Psoas muscle (tissue), 8 donors: ENCODE data around the gene GPALPP1. TPM values are rescaled to one million over a fixed set of nuclear protein-coding genes. Genes with fewer than 3 reads are reported as not detected.

ENCODE experiments used
- ATAC-seq, 4 donors: fragments of 200-7000 bp; cut with Tn5 transposase; one replicate each; pipeline ENCODE4 v1.9.1; 2020; ENCODE audit warnings: moderate library complexity in 3 of 4, mild to moderate bottlenecking in 2 of 4
- DNase-seq, 2 donors: peaks; one replicate each; pipeline ENCODE4 v3.0.0-alpha.2; 2020
- H3K27ac ChIP-seq: fragments of 200-600 bp; one replicate; pipeline ENCODE4 v1.8.0; 2022
- H3K27me3 ChIP-seq, 3 donors: fragments of 200-600 bp in 1 of 3; one replicate each; pipeline versions ENCODE4 v1.6.1 to v1.8.0; 2013 to 2022; ENCODE audit warnings: low read length in 2 of 3, mild to moderate bottlenecking in 2 of 3, moderate library complexity in 1 of 3; ENCODE audit not compliant: insufficient read depth in 3 of 3
- H3K36me3 ChIP-seq, 2 donors: fragments of 200-600 bp in 1 of 2; one replicate each; pipeline versions ENCODE4 v1.6.1 to v1.8.0; 2013 to 2022; ENCODE audit warnings: low read depth in 1 of 2, mild to moderate bottlenecking in 1 of 2, moderate library complexity in 1 of 2; ENCODE audit not compliant: insufficient read depth in 1 of 2
- H3K4me1 ChIP-seq: fragments of 200-600 bp; one replicate; pipeline ENCODE4 v1.8.0; 2022
- H3K4me3 ChIP-seq: fragments of 200-600 bp; one replicate; pipeline ENCODE4 v1.8.0; 2022; ENCODE audit warnings: mild to moderate bottlenecking
- H3K9me3 ChIP-seq: fragments of 200-600 bp; one replicate; pipeline ENCODE4 v1.8.0; 2022
- CTCF ChIP-seq: fragments of 200-600 bp; IDR thresholded peaks from one replicate; pipeline ENCODE4 v1.8.0; 2022; ENCODE audit warnings: antibody characterized with exemption
- WGBS, 3 donors: extraction: QIAGEN DNeasy Blood & Tissue Kit; methylation state at CpG; one replicate each; pipeline versions ENCODE4 v1.1.6 to v1.1.7; 2013; 5-methylcytosine and 5-hydroxymethylcytosine counted together
- intact Hi-C, 2 donors: fragments of 100-400 bp; cut with DNase I; formaldehyde crosslinking; loops; one replicate each; pipeline versions ENCODE4 v1.11.0 to v1.14.2; 2022
- polyA plus RNA-seq, 3 donors: library from polyadenylated mRNA; stranded (reverse); fragments of 200-250 nt; gene quantifications; one replicate each; pipeline ENCODE4 v1.2.3, GENCODE V29; 2013
- total RNA-seq, 4 donors: library from RNA; stranded (reverse); fragmentation: NEBNext Ultra II Directional in 2 of 4; extraction: Animal tissue kit (Norgen Biotek cat#: 25700) in 2 of 4; gene quantifications; one replicate each; pipeline versions ENCODE4 v1.2.1 to v1.2.4, GENCODE V29; 2021 to 2023
- donor health status: healthy with polysubstance abuse.
- donor health status: DM: no; HTN: no; CAD: no; lungs with moderate emphysema.
- donor health status: Bipolar disorder and iron deficiency.
- donor health status: healthy.
- donor health status: DM: yes; HTN: yes; CAD: no.
- donor health status: DM: no; HTN: no; CAD: no.
- donor health status: DM: no; HTN: no; CAD: no.
- donor health status: DM: yes; HTN: yes; CAD: no.

Gene GPALPP1
- total and polyA plus RNA-seq, 7 donors = 5.4 to 16.2 (median 12.0) TPM

- ATAC-seq (peak in 2 of 4 donors; percentile 48 to 66), DNase-seq (no peak)
- Histone ChIP-seq H3K36me3 (no peaks in the 10 kb centered on the region), H3K4me3 (no peak overlapping the region), H3K27ac (no peak overlapping the region), H3K4me1 (peaks cover 4% of the 10 kb centered on the region), H3K9me3 (no peaks in the 10 kb centered on the region), H3K27me3 (no peaks in the 10 kb centered on the region)
- intact Hi-C loops = no loop called here
- WGBS, 3 donors = 34 to 48% (median 43%) methylated on average over 5 of the region's 5 CpGs
- no peak for TF ChIP-seq CTCF
These were observed 62.0 kb downstream of the GPALPP1 start for GRCh38 chr13:45051315-45051714.

- intact Hi-C loops = no loop called here
- H3K4me1 ChIP-seq = no peaks in the 10 kb centered on the region
- no peaks in the 10 kb centered on the region for H3K9me3 ChIP-seq
- DNase-seq (no peak), ATAC-seq (peak; percentile 60 to 81 (median 76))
- H3K27me3 ChIP-seq = no peaks in the 10 kb centered on the region
- no peaks in the 10 kb centered on the region for H3K36me3 ChIP-seq
- WGBS, 3 donors = 42 to 61% (median 48%) methylated on average over 8 of the region's 8 CpGs
- H3K4me3 ChIP-seq = no peak overlapping the region
- no peak for TF ChIP-seq CTCF
- no peak overlapping the region for H3K27ac ChIP-seq
These were observed 66.0 kb downstream of the GPALPP1 start for GRCh38 chr13:45055198-45055901.

GRCh38 chr13:45055902-45056648, 66.7 kb downstream of the GPALPP1 start:
- no peak overlapping the region for H3K27ac ChIP-seq
- TF ChIP-seq CTCF = no peak
- ATAC-seq (peak in 1 of 4 donors; percentile 26), DNase-seq (no peak)
- no peaks in the 10 kb centered on the region for H3K27me3 ChIP-seq
- no peaks in the 10 kb centered on the region for H3K9me3 ChIP-seq
- H3K4me1 ChIP-seq = no peaks in the 10 kb centered on the region
- 42 to 65% (median 47%) methylated on average over 7 of the region's 7 CpGs for WGBS, 3 donors
- intact Hi-C loops = no loop called here
- no peaks in the 10 kb centered on the region for H3K36me3 ChIP-seq
- no peak overlapping the region for H3K4me3 ChIP-seq

- Histone ChIP-seq H3K4me1 (no peaks in the 10 kb centered on the region), H3K27me3 (no peaks in the 10 kb centered on the region), H3K36me3 (no peaks in the 10 kb centered on the region), H3K9me3 (no peaks in the 10 kb centered on the region), H3K4me3 (no peak overlapping the region), H3K27ac (no peak overlapping the region)
- 88 to 97% (median 90%) methylated on average over 3 of the region's 3 CpGs for WGBS, 3 donors
- DNase-seq (no peak), ATAC-seq (no peak)
- intact Hi-C loops = no loop called here
- no peak for TF ChIP-seq CTCF
These were observed 70.7 kb downstream of the GPALPP1 start for GRCh38 chr13:45060062-45060461.
